K562 (cell line): ENCODE results near the gene CADPS2. TPM values are rescaled to one million over a fixed set of nuclear protein-coding genes. Genes with fewer than 3 reads are reported as not detected.

ENCODE experiments used
- ATAC-seq: fragments of 200-7000 bp; cut with Tn5 transposase; 3 replicates; pipeline ENCODE4 v1.9.1; 2020; ENCODE audit warnings: moderate library complexity
- BruUV-seq: library from RNA; stranded (reverse); fragments of 400-500 nt; replicated peaks from 2 replicates; lab custom pipeline; 2021; lab: Mats Ljungman, UMichigan
- CTCF ChIA-PET: fragments of 300-600 bp; formaldehyde crosslinking; extraction: SDS; loops from one replicate; lab custom pipeline; 2021; ENCODE audit warnings: low intra/inter-chr PET ratio; lab: Yijun Ruan, JAX
- POLR2A ChIA-PET: fragments of 300-600, 350-650 bp; sonication (Branson Sonifier 250); formaldehyde crosslinking; extraction: SDS; loops from one replicate; lab custom pipeline; 2021; ENCODE audit warnings: antibody characterized with exemption, inconsistent platforms; lab: Yijun Ruan, JAX
- DNase-seq, 4 experiments: peaks; one replicate each; pipeline versions ENCODE4 v3.0.0 to v3.0.0-alpha.2; 2011 to 2018; ENCODE audit warnings: low spot score in 3 of 4, mixed read lengths in 3 of 4; ENCODE audit errors: extremely low read depth in 1 of 4
- FAIRE-seq: peaks from 2 replicates; lab custom pipeline; 2011; peaks lifted over from hg19 to GRCh38; lab: Jason Lieb, UNC
- H2AFZ ChIP-seq: 2 replicates; pipeline ENCODE4 v1.6.0; 2011; ENCODE audit warnings: low read depth, low read length, control low read depth, inconsistent platforms
- H3K27ac ChIP-seq: fragments of 200-600 bp; 3 replicates; pipeline ENCODE4 v1.8.0; 2011; ENCODE audit warnings: low read depth, mild to moderate bottlenecking, control low read depth, inconsistent platforms, low read length, moderate library complexity, mixed read lengths; ENCODE audit errors: extremely low read depth
- H3K27me3 ChIP-seq, 2 experiments: fragments of 300-600 bp in 1 of 2; 2 replicates in 1 of 2; 3 replicates in 1 of 2; pipeline versions ENCODE4 v1.6.0 to v1.8.0; 2011; ENCODE audit warnings: inconsistent platforms in 2 of 2, low read length in 2 of 2, mild to moderate bottlenecking in 1 of 2, mixed read lengths in 1 of 2, moderate library complexity in 1 of 2; ENCODE audit not compliant: control insufficient read depth in 2 of 2, insufficient read depth in 2 of 2
- H3K36me3 ChIP-seq: fragments of 300-600 bp; 3 replicates; pipeline ENCODE4 v1.8.0; 2011; ENCODE audit warnings: mild to moderate bottlenecking, low read length, inconsistent platforms; ENCODE audit not compliant: control insufficient read depth, insufficient read depth
- H3K4me1 ChIP-seq, 2 experiments: fragments of 200-600 bp in 1 of 2; replicated peaks in 1 of 2; 2 replicates in 1 of 2; 3 replicates in 1 of 2; pipeline versions ENCODE4 v1.5.1 to v1.8.0; 2011; ENCODE audit warnings: inconsistent platforms in 2 of 2, low read length in 2 of 2, mild to moderate bottlenecking in 1 of 2, mixed read lengths in 1 of 2, moderate library complexity in 1 of 2; ENCODE audit not compliant: control insufficient read depth in 2 of 2, insufficient read depth in 2 of 2
- H3K4me2 ChIP-seq: 2 replicates; pipeline ENCODE4 v1.6.1; 2011; ENCODE audit warnings: low read length, control low read depth, inconsistent platforms, mixed read lengths; ENCODE audit not compliant: insufficient read depth
- H3K4me3 ChIP-seq: fragments of 200-600 bp; sonication (generic), shearing (Covaris generic); 2 replicates; pipeline ENCODE4 v1.5.1; 2016; ENCODE audit warnings: control low read depth, inconsistent platforms
- H3K79me2 ChIP-seq: fragments of 200-600 bp; 3 replicates; pipeline ENCODE4 v1.8.0; 2011; ENCODE audit warnings: low read length, inconsistent platforms; ENCODE audit not compliant: control insufficient read depth, insufficient read depth
- H3K9ac ChIP-seq, 2 experiments: 2 replicates each; pipeline versions ENCODE4 v1.6.0 to v1.6.1; 2011; ENCODE audit warnings: low read depth in 2 of 2, low read length in 2 of 2, control low read depth in 1 of 2, inconsistent platforms in 1 of 2, mild to moderate bottlenecking in 1 of 2, mixed read lengths in 1 of 2; ENCODE audit not compliant: insufficient read depth in 1 of 2
- H3K9me1 ChIP-seq: one replicate; pipeline ENCODE4 v1.6.0; 2011; ENCODE audit warnings: inconsistent platforms, mild to moderate bottlenecking, low read length, moderate library complexity; ENCODE audit not compliant: control insufficient read depth, insufficient read depth
- H3K9me3 ChIP-seq: replicated peaks from 2 replicates; pipeline ENCODE4 v1.5.1; 2011; ENCODE audit warnings: low read depth, low read length, inconsistent platforms; ENCODE audit not compliant: control insufficient read depth, insufficient read depth
- H4K20me1 ChIP-seq: replicated peaks from 2 replicates; pipeline ENCODE4 v1.6.1; 2011; ENCODE audit warnings: low read length, inconsistent platforms, mixed read lengths; ENCODE audit not compliant: control insufficient read depth, insufficient read depth
- ILF3 ChIP-seq: fragments of 450-650 bp; IDR thresholded peaks from 2 replicates; pipeline ENCODE4 v1.6.1; 2018; ENCODE audit warnings: antibody characterized with exemption, mild to moderate bottlenecking, moderate library complexity, borderline replicate concordance
- KLF16 ChIP-seq: IDR thresholded peaks from 2 replicates; pipeline ENCODE4 v1.6.1; 2016; ENCODE audit warnings: antibody characterized with exemption
- POLR2G ChIP-seq: fragments of 200-400 bp; formaldehyde crosslinking; IDR thresholded peaks from 2 replicates; pipeline ENCODE4 v1.6.1; 2017; ENCODE audit warnings: low read depth, mild to moderate bottlenecking, antibody characterized with exemption, low read length, moderate library complexity
- POLR2H ChIP-seq: IDR thresholded peaks from 2 replicates; pipeline ENCODE4 v1.6.1; 2016; ENCODE audit warnings: missing genetic modification characterization, low read depth, mild to moderate bottlenecking, control low read depth, missing compliant biosample characterization, moderate library complexity
- RAD21 ChIP-seq, 2 experiments: fragments of 250-450 bp in 1 of 2; fragments of 450-650 bp in 1 of 2; sonication (Bioruptor Pico) in 1 of 2; formaldehyde crosslinking in 1 of 2; IDR thresholded peaks in 1 of 2; conservative IDR thresholded peaks in 1 of 2; 2 replicates each; pipeline versions ENCODE4 v1.4.0 to v1.8.0; 2020 to 2022; ENCODE audit warnings: mild to moderate bottlenecking in 2 of 2, moderate library complexity in 1 of 2
- TAF15 ChIP-seq: fragments of 200-400 bp; formaldehyde crosslinking; IDR thresholded peaks from 2 replicates; pipeline ENCODE4 v1.6.1; 2017; ENCODE audit warnings: mild to moderate bottlenecking, low read depth, low read length, moderate library complexity
- TGIF2 ChIP-seq: sonication (generic); formaldehyde crosslinking; IDR thresholded peaks from 2 replicates; pipeline ENCODE4 v1.8.1; 2022; ENCODE audit warnings: mild to moderate bottlenecking, missing genetic modification reagents, moderate library complexity
- ZC3H11A ChIP-seq: IDR thresholded peaks from 2 replicates; pipeline ENCODE4 v1.6.1; 2012; ENCODE audit warnings: low read depth, low read length, improper control_type of control experiment
- WGBS: fragments of 100-300 bp; shearing (Covaris generic); methylation state at CpG from one replicate; pipeline ENCODE4 v1.1.6; 2016; ENCODE audit warnings: low coverage, mixed read lengths; ENCODE audit not compliant: insufficient coverage; ENCODE audit errors: missing lambda C conversion rate; 5-methylcytosine and 5-hydroxymethylcytosine counted together
- in situ Hi-C: fragments of 300-500 bp; cut with MboI; formaldehyde crosslinking; loops from 4 replicates; pipeline ENCODE4 v1.15.0; 2018; ENCODE audit warnings: inconsistent platforms, mixed read lengths
- intact Hi-C: fragments of 100-400 bp; cut with micrococcal nuclease; formaldehyde crosslinking; loops from 2 replicates; pipeline ENCODE4 v1.14.2; 2022
- polyA plus RNA-seq, 8 experiments: library from polyadenylated mRNA; depleted of rRNA in 4 of 8; stranded (reverse) in 5 of 8; unstranded in 3 of 8; fragments of >200 nt; fragmentation: Nextera tagmentation in 2 of 8; fragmentation: Illumina TruSeq in 1 of 8; extraction: Ambion mirVana in 2 of 8; extraction: Trizol in 1 of 8; gene quantifications; 2 replicates each; pipeline versions ENCODE4 v1.2.1 to v1.2.3, GENCODE V29; 2011 to 2014; ENCODE audit warnings: inconsistent platforms in 1 of 8, missing spikeins in 1 of 8
- total RNA-seq, 7 experiments: library from RNA; depleted of rRNA in 6 of 7; stranded (reverse); fragments of >200 nt in 6 of 7; fragmentation: Illumina TruSeq in 2 of 7; extraction: Trizol in 2 of 7; gene quantifications; 2 replicates each; pipeline versions ENCODE4 v1.2.1 to v1.2.3, GENCODE V29; 2011 to 2021; ENCODE audit warnings: low replicate concordance in 1 of 7
- TF ChIP-seq, protein P1 (sequence below): sonication (generic); formaldehyde crosslinking; IDR thresholded peaks from 2 replicates; pipeline ENCODE4 v1.8.1; 2023; ENCODE audit warnings: missing genetic modification reagents, mild to moderate bottlenecking, borderline replicate concordance

CADPS2 gene
- total and polyA plus RNA-seq, 9 of the 15 experiments (the other 6 are each of a cell fraction or from before 2014, with no cell fraction given), result 0.03 to 0.14 (median 0.04) TPM; not detected in 1

DNA sequence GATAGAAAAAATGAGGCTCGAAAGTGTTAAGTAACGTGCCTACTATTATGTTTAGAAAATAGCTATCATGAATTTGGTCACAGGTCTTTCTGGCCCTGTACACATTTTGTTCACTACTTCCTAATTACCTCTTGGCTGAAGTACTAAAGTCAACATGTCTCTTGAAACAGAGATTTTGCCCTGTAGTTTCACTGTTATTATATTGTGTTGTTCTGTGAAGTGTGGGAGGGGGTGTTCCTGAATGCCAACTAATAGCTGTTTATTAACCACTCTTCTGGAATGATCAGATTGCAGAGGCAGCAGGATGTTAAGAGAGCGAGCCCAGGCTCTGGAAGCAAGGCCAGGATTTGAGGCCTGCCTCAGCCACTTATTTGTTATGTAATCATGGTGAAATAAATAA lies 259.5 kb downstream of the CADPS2 start (continued):
- TF ChIP-seq KLF16 (no peak), TAF15 (no peak)

DNA sequence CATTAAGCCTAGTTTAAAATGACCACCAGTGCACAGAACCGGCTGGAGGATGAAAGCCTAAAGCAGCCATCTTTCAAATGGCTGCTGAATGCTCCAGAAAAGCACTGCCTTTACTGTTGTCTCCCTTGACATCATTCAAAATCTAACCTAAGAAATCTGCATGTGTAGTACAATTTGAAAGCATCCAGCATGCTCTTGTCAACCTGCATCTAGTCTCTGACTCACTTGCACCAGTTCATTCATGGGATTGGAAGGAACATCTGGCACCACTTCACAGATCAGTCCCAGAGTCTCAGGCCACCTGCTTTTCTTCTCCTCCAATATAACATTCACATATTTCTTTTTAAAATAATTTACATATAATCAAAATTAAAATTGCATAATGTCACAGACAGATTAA lies 263.6 kb downstream of the CADPS2 start:
- Histone ChIP-seq H4K20me1 (no peaks in the 10 kb centered on the region), H3K36me3 (no peaks in the 10 kb centered on the region), H3K9me3 (no peaks in the 10 kb centered on the region), H3K27ac (no peak overlapping the region), H3K4me2 (no peak overlapping the region), H2AFZ (no peak overlapping the region), H3K4me3 (no peak overlapping the region), H3K27me3 (no peaks in the 10 kb centered on the region), H3K4me1 (no peaks in the 10 kb centered on the region), H3K9ac (no peak overlapping the region), H3K9me1 (no peaks in the 10 kb centered on the region), H3K79me2 (no peaks in the 10 kb centered on the region)
- intact Hi-C loops, result no loop called here
- WGBS, result 0% methylated on average over 1 of the region's 1 CpG
- FAIRE-seq (no peak), DNase-seq (no peak), ATAC-seq (no peak)
- ChIA-PET CTCF (no interaction called here), POLR2A (no interaction called here)
- in situ Hi-C loops, result no loop called here
- TF ChIP-seq POLR2G, result no peak
- no peak for TF ChIP-seq ZC3H11A
- TF ChIP-seq TGIF2 (CRISPR knock-in tag), result no peak
- TF ChIP-seq, protein P1, sequence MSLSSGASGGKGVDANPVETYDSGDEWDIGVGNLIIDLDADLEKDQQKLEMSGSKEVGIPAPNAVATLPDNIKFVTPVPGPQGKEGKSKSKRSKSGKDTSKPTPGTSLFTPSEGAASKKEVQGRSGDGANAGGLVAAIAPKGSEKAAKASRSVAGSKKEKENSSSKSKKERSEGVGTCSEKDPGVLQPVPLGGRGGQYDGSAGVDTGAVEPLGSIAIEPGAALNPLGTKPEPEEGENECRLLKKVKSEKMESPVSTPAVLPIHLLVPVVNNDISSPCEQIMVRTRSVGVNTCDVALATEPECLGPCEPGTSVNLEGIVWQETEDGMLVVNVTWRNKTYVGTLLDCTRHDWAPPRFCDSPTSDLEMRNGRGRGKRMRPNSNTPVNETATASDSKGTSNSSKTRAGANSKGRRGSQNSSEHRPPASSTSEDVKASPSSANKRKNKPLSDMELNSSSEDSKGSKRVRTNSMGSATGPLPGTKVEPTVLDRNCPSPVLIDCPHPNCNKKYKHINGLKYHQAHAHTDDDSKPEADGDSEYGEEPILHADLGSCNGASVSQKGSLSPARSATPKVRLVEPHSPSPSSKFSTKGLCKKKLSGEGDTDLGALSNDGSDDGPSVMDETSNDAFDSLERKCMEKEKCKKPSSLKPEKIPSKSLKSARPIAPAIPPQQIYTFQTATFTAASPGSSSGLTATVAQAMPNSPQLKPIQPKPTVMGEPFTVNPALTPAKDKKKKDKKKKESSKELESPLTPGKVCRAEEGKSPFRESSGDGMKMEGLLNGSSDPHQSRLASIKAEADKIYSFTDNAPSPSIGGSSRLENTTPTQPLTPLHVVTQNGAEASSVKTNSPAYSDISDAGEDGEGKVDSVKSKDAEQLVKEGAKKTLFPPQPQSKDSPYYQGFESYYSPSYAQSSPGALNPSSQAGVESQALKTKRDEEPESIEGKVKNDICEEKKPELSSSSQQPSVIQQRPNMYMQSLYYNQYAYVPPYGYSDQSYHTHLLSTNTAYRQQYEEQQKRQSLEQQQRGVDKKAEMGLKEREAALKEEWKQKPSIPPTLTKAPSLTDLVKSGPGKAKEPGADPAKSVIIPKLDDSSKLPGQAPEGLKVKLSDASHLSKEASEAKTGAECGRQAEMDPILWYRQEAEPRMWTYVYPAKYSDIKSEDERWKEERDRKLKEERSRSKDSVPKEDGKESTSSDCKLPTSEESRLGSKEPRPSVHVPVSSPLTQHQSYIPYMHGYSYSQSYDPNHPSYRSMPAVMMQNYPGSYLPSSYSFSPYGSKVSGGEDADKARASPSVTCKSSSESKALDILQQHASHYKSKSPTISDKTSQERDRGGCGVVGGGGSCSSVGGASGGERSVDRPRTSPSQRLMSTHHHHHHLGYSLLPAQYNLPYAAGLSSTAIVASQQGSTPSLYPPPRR (CRISPR knock-in tag), result no peak
- no peak for TF ChIP-seq ILF3
- no peak for TF ChIP-seq RAD21 (CRISPR knock-in tag; conservative IDR thresholded peaks at IDR 0.05 in 1 of 2, IDR thresholded peaks at IDR 0.05 in 1 of 2)
- no peak for TF ChIP-seq POLR2H (tag)
- no TSS peak for BruUV-seq
